SK-N-SH (cell line): Measurements from ENCODE around the gene HSD11B2. TPM values are rescaled to one million over a fixed set of nuclear protein-coding genes. Genes with fewer than 3 reads are reported as not detected.

Experiments
- CTCF ChIA-PET: fragments of 300-600, 350-600 bp; formaldehyde crosslinking; extraction: SDS; loops from one replicate; lab custom pipeline; 2021; lab: Yijun Ruan, JAX
- POLR2A ChIA-PET: fragments of 350-600 bp; sonication (Branson Sonifier 250); formaldehyde crosslinking; extraction: SDS; loops from one replicate; lab custom pipeline; 2020; ENCODE audit warnings: antibody characterized with exemption, inconsistent platforms; lab: Yijun Ruan, JAX
- DNase-seq: peaks from one replicate; pipeline ENCODE4 v3.0.0; 2012
- H2AFZ ChIP-seq: fragments of 200-600 bp; sonication (generic); 2 replicates; pipeline ENCODE4 v1.8.1; 2016; ENCODE audit warnings: antibody characterized with exemption, mild to moderate bottlenecking, low read depth
- H3F3A ChIP-seq: fragments of 200-600 bp; sonication (generic); replicated peaks from 2 replicates; pipeline ENCODE3; 2016; ENCODE audit warnings: antibody characterized with exemption, mild to moderate bottlenecking; ENCODE audit not compliant: insufficient read depth
- H3K27ac ChIP-seq, 2 experiments: fragments of 200-500 bp in 1 of 2; fragments of 200-600 bp in 1 of 2; sonication (Bioruptor generic) in 1 of 2; sonication (generic), shearing (Covaris generic) in 1 of 2; 2 replicates each; pipeline versions ENCODE4 v1.5.1 to v1.6.1; 2014 to 2016; ENCODE audit warnings: low read depth in 2 of 2, inconsistent platforms in 1 of 2, low read length in 1 of 2, mild to moderate bottlenecking in 1 of 2, mixed read lengths in 1 of 2
- H3K27me3 ChIP-seq: fragments of 200-600 bp; sonication (generic), shearing (Covaris generic); 2 replicates; pipeline ENCODE4 v1.6.1; 2016; ENCODE audit warnings: mixed run types; ENCODE audit not compliant: insufficient read depth
- H3K36me3 ChIP-seq, 2 experiments: fragments of 200-500 bp in 1 of 2; fragments of 200-600 bp in 1 of 2; sonication (Bioruptor generic) in 1 of 2; sonication (generic) in 1 of 2; replicated peaks in 1 of 2; 2 replicates each; pipeline versions ENCODE3 to v1.5.1; 2014 to 2016; ENCODE audit warnings: low read length in 1 of 2, mild to moderate bottlenecking in 1 of 2; ENCODE audit not compliant: insufficient read depth in 2 of 2, control insufficient read depth in 1 of 2
- H3K4me1 ChIP-seq, 2 experiments: fragments of 200-500 bp in 1 of 2; fragments of 200-600 bp in 1 of 2; sonication (Bioruptor generic) in 1 of 2; sonication (generic), shearing (Covaris generic) in 1 of 2; 2 replicates each; pipeline versions ENCODE4 v1.5.1 to v1.6.1; 2014 to 2016; ENCODE audit warnings: low read depth in 1 of 2, low read length in 1 of 2, mixed run types in 1 of 2; ENCODE audit not compliant: insufficient read depth in 2 of 2, control insufficient read depth in 1 of 2
- H3K4me2 ChIP-seq: fragments of 200-600 bp; sonication (generic), shearing (Covaris generic); 2 replicates; pipeline ENCODE4 v1.6.1; 2017; ENCODE audit warnings: mixed run types
- H3K4me3 ChIP-seq, 2 experiments: fragments of 200-500 bp in 1 of 2; fragments of 200-600 bp in 1 of 2; sonication (Bioruptor generic) in 1 of 2; sonication (generic), shearing (Covaris generic) in 1 of 2; 2 replicates each; pipeline versions ENCODE4 v1.5.1 to v1.8.1; 2014 to 2016; ENCODE audit warnings: low read depth in 2 of 2, inconsistent platforms in 1 of 2, low read length in 1 of 2, mild to moderate bottlenecking in 1 of 2, mixed read lengths in 1 of 2, moderate library complexity in 1 of 2
- H3K79me2 ChIP-seq: fragments of 200-600 bp; sonication (generic); 2 replicates; pipeline ENCODE4 v1.8.1; 2017; ENCODE audit warnings: mild to moderate bottlenecking; ENCODE audit not compliant: insufficient read depth
- H3K9ac ChIP-seq: fragments of 200-600 bp; sonication (generic); 2 replicates; pipeline ENCODE4 v1.6.1; 2017; ENCODE audit warnings: mixed run types
- H3K9me2 ChIP-seq: fragments of 200-600 bp; sonication (generic); 2 replicates; pipeline ENCODE4 v1.6.1; 2017; ENCODE audit warnings: mixed run types
- H3K9me3 ChIP-seq: fragments of 200-600 bp; sonication (generic); 2 replicates; pipeline ENCODE4 v1.6.1; 2017; ENCODE audit warnings: mixed run types, mild to moderate bottlenecking, moderate library complexity
- H4K20me1 ChIP-seq: fragments of 200-600 bp; sonication (generic); 2 replicates; pipeline ENCODE4 v1.6.1; 2017; ENCODE audit warnings: mild to moderate bottlenecking, mixed run types; ENCODE audit not compliant: insufficient read depth
- CHD2 ChIP-seq: fragments of 150-350 bp; IDR thresholded peaks from 2 replicates; pipeline ENCODE4 v1.6.1; 2018; ENCODE audit warnings: low read length; ENCODE audit not compliant: partially characterized antibody
- EZH2phosphoT487 ChIP-seq: fragments of 200-600 bp; sonication (generic); IDR thresholded peaks from 2 replicates; pipeline ENCODE4 v1.6.1; 2017; ENCODE audit warnings: low read depth, mixed run types, mild to moderate bottlenecking, antibody characterized with exemption, moderate library complexity, borderline replicate concordance
- FOSL2 ChIP-seq: IDR thresholded peaks from 2 replicates; pipeline ENCODE4 v1.4.0; 2012; ENCODE audit warnings: low read depth, mild to moderate bottlenecking, moderate library complexity, borderline replicate concordance
- GABPA ChIP-seq: IDR thresholded peaks from 2 replicates; pipeline ENCODE4 v1.4.0; 2012; ENCODE audit warnings: low read depth, mild to moderate bottlenecking
- GATA2 ChIP-seq: sonication (generic); formaldehyde crosslinking; IDR thresholded peaks from 2 replicates; pipeline ENCODE4 v1.5.0; 2020; ENCODE audit warnings: mild to moderate bottlenecking, missing genetic modification reagents
- JUND ChIP-seq: IDR thresholded peaks from 2 replicates; pipeline ENCODE4 v1.4.0; 2012
- MEF2A ChIP-seq: IDR thresholded peaks from 2 replicates; pipeline ENCODE4 v1.4.0; 2012; ENCODE audit warnings: low read depth, borderline replicate concordance
- RCOR1 ChIP-seq: fragments of 150-350 bp; IDR thresholded peaks from 2 replicates; pipeline ENCODE4 v1.6.1; 2017; ENCODE audit warnings: antibody characterized with exemption, low read length
- RFX5 ChIP-seq: IDR thresholded peaks from 2 replicates; pipeline ENCODE4 v1.6.1; 2012; ENCODE audit warnings: mild to moderate bottlenecking, improper control_type of control experiment, low read length
- RXRA ChIP-seq: IDR thresholded peaks from 2 replicates; pipeline ENCODE4 v1.4.0; 2012; ENCODE audit warnings: low read depth, mild to moderate bottlenecking, borderline replicate concordance
- SIN3A ChIP-seq: IDR thresholded peaks from 2 replicates; pipeline ENCODE4 v1.6.1; 2012; ENCODE audit warnings: low read depth, mild to moderate bottlenecking, low read length, moderate library complexity, borderline replicate concordance
- TAF1 ChIP-seq: IDR thresholded peaks from 2 replicates; pipeline ENCODE4 v1.6.1; 2012; ENCODE audit warnings: low read depth, mild to moderate bottlenecking, low read length, moderate library complexity, borderline replicate concordance
- TCF12 ChIP-seq: IDR thresholded peaks from 2 replicates; pipeline ENCODE4 v1.4.0; 2012
- TEAD4 ChIP-seq: IDR thresholded peaks from 2 replicates; pipeline ENCODE4 v1.4.0; 2012; ENCODE audit warnings: mild to moderate bottlenecking, borderline replicate concordance; ENCODE audit not compliant: insufficient read depth
- YY1 ChIP-seq: IDR thresholded peaks from 2 replicates; pipeline ENCODE4 v1.4.0; 2012; ENCODE audit warnings: low read depth, mild to moderate bottlenecking
- WGBS: methylation state at CpG from one replicate; pipeline ENCODE4 v1.1.6; 2017; ENCODE audit warnings: low lambda C conversion rate; 5-methylcytosine and 5-hydroxymethylcytosine counted together
- polyA plus RNA-seq, 3 experiments: library from polyadenylated mRNA; depleted of rRNA; stranded (reverse); fragments of >200 nt; gene quantifications; 2 replicates each; pipeline ENCODE4 v1.2.3, GENCODE V29; 2012
- TF ChIP-seq, protein P1 (sequence below): IDR thresholded peaks from 2 replicates; pipeline ENCODE4; 2012
- TF ChIP-seq, protein P2 (sequence below): IDR thresholded peaks from 2 replicates; pipeline ENCODE4 v1.4.0; 2012; ENCODE audit warnings: low read depth
- TF ChIP-seq, protein P3 (sequence below): IDR thresholded peaks from 2 replicates; pipeline ENCODE4 v1.4.0; 2012; ENCODE audit warnings: low read depth, borderline replicate concordance
- TF ChIP-seq, protein P4 (sequence below): fragments of 150-350 bp; IDR thresholded peaks from 2 replicates; pipeline ENCODE4 v1.6.1; 2017; ENCODE audit warnings: antibody characterized with exemption, low read length, low read depth, borderline replicate concordance
- TF ChIP-seq, protein P5 (sequence below): IDR thresholded peaks from 2 replicates; pipeline ENCODE4 v1.4.0; 2012; ENCODE audit warnings: low read depth, borderline replicate concordance

HSD11B2 gene
- polyA plus RNA-seq, 1 of the 3 experiments (the other 2 are of a cell fraction), result 0.23 TPM

GRCh38 chr16:67466581-67466980, 35.7 kb downstream of the HSD11B2 start:
- Histone ChIP-seq H3K9me3 (no peaks in the 10 kb centered on the region), H3K79me2 (peaks cover 78% of the 10 kb centered on the region), H3K4me2 (no peak overlapping the region), H3K27ac (no peak overlapping the region), H3K27me3 (no peaks in the 10 kb centered on the region), H3K9me2 (no peaks in the 10 kb centered on the region), H3K4me1 (peaks cover 5 to 21% of the 10 kb centered on the region in 2 experiments; a peak in 1 of 4 replicates), H3K9ac (no peak overlapping the region), H2AFZ (no peak overlapping the region), H4K20me1 (peaks cover 89% of the 10 kb centered on the region), H3K36me3 (no peaks in the 10 kb centered on the region), H3K4me3 (no peak overlapping the region), H3F3A (peaks cover 7% of the 10 kb centered on the region)
- DNase-seq, result no peak
- ChIA-PET POLR2A (no interaction called here), CTCF (interaction anchor here (0.8 to 8.2 kb wide), 13 partner anchors 14 to 128 kb away, joined by 3 to 76 read pairs (median 6); partner anchors contain the start of genes ATP6V0D1 and TPPP3)
- no peak for TF ChIP-seq JUND
- TF ChIP-seq EZH2phosphoT487, result no peak
- no peak for TF ChIP-seq RXRA
- no peak for TF ChIP-seq CHD2
- no peak for TF ChIP-seq GATA2
- TF ChIP-seq TEAD4, result no peak
- no peak for TF ChIP-seq YY1
- no peak for TF ChIP-seq TCF12
- no peak for TF ChIP-seq FOSL2
- TF ChIP-seq, protein P1, sequence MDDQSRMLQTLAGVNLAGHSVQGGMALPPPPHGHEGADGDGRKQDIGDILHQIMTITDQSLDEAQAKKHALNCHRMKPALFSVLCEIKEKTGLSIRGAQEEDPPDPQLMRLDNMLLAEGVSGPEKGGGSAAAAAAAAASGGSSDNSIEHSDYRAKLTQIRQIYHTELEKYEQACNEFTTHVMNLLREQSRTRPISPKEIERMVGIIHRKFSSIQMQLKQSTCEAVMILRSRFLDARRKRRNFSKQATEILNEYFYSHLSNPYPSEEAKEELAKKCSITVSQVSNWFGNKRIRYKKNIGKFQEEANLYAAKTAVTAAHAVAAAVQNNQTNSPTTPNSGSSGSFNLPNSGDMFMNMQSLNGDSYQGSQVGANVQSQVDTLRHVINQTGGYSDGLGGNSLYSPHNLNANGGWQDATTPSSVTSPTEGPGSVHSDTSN, result no peak
- TF ChIP-seq TAF1, result no peak
- TF ChIP-seq, protein P2, sequence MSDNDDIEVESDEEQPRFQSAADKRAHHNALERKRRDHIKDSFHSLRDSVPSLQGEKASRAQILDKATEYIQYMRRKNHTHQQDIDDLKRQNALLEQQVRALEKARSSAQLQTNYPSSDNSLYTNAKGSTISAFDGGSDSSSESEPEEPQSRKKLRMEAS, result no peak
- TF ChIP-seq, protein P3, sequence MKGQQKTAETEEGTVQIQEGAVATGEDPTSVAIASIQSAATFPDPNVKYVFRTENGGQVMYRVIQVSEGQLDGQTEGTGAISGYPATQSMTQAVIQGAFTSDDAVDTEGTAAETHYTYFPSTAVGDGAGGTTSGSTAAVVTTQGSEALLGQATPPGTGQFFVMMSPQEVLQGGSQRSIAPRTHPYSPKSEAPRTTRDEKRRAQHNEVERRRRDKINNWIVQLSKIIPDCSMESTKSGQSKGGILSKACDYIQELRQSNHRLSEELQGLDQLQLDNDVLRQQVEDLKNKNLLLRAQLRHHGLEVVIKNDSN, result no peak
- TF ChIP-seq, protein P4, sequence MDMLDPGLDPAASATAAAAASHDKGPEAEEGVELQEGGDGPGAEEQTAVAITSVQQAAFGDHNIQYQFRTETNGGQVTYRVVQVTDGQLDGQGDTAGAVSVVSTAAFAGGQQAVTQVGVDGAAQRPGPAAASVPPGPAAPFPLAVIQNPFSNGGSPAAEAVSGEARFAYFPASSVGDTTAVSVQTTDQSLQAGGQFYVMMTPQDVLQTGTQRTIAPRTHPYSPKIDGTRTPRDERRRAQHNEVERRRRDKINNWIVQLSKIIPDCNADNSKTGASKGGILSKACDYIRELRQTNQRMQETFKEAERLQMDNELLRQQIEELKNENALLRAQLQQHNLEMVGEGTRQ, result no peak
- TF ChIP-seq GABPA, result no peak
- TF ChIP-seq RFX5, result no peak
- WGBS, result 94% methylated on average over 6 of the region's 6 CpGs

GRCh38 chr16:67468731-67469130, 37.8 kb downstream of the HSD11B2 start:
- H3F3A ChIP-seq, result peaks cover 7% of the 10 kb centered on the region
- TF ChIP-seq TCF12 (no peak), YY1 (no peak), SIN3A (no peak), FOSL2 (no peak), RCOR1 (no peak), JUND (no peak), TEAD4 (no peak), MEF2A (no peak), GATA2 (no peak)
- TF ChIP-seq, protein P3, result no peak
- TF ChIP-seq, protein P5, sequence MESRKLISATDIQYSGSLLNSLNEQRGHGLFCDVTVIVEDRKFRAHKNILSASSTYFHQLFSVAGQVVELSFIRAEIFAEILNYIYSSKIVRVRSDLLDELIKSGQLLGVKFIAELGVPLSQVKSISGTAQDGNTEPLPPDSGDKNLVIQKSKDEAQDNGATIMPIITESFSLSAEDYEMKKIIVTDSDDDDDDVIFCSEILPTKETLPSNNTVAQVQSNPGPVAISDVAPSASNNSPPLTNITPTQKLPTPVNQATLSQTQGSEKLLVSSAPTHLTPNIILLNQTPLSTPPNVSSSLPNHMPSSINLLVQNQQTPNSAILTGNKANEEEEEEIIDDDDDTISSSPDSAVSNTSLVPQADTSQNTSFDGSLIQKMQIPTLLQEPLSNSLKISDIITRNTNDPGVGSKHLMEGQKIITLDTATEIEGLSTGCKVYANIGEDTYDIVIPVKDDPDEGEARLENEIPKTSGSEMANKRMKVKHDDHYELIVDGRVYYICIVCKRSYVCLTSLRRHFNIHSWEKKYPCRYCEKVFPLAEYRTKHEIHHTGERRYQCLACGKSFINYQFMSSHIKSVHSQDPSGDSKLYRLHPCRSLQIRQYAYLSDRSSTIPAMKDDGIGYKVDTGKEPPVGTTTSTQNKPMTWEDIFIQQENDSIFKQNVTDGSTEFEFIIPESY, result no peak
- ChIA-PET CTCF (interaction anchor here (1.0 to 4.0 kb wide), 2 partner anchors 12 to 142 kb away, joined by 3 to 29 read pairs; partner anchors contain the start of genes ATP6V0D1, KCTD19 and LRRC36), POLR2A (no interaction called here)
- H3K4me2 ChIP-seq, result no peak overlapping the region
- peaks cover 5 to 18% of the 10 kb centered on the region in 2 experiments; a peak in 1 of 4 replicates for H3K4me1 ChIP-seq
- H3K27me3 ChIP-seq, result no peaks in the 10 kb centered on the region
- H4K20me1 ChIP-seq, result peaks cover 89% of the 10 kb centered on the region
- no peak overlapping the region for H2AFZ ChIP-seq
- no peaks in the 10 kb centered on the region for H3K36me3 ChIP-seq
- no peak overlapping the region for H3K27ac ChIP-seq
- H3K9ac ChIP-seq, result no peak overlapping the region
- no peak overlapping the region for H3K4me3 ChIP-seq
- H3K79me2 ChIP-seq, result peaks cover 81% of the 10 kb centered on the region
- DNase-seq, result no peak
- no peaks in the 10 kb centered on the region for H3K9me3 ChIP-seq
- WGBS, result 95% methylated on average over 5 of the region's 5 CpGs
- H3K9me2 ChIP-seq, result no peaks in the 10 kb centered on the region
